T-helper 9 cell (primary cell): ENCODE measurements around the gene PCK2.

Experiments
- DNase-seq: peaks from one replicate; pipeline ENCODE4 v3.0.0-alpha.2; 2020

PCK2 gene

GRCh38 chr14:24121210-24121609, 27.1 kb downstream of the PCK2 start:
- no peak for DNase-seq

DNA sequence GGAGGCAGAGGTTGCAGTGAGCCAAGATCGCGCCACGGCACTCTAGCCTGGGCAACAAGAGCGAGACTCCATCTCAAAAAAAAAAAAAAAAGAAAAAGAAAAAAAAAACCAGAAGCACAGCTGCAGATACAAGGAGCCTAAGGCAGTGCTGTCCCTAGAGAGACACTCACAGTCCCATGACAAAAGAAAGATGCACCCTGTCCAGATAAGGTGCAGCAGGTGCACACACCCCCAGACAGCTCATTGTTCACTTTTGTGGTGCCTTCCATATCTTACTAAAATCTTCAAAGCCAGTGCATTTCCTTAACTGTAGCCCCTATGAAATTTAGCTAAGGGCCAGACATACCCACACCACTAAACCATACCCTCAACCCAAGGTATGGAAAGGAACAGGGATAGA, 28.3 kb downstream of the PCK2 start:
- no peak for DNase-seq

GRCh38 chr14:24122898-24123297, 28.8 kb downstream of the PCK2 start:
- no peak for DNase-seq

DNA sequence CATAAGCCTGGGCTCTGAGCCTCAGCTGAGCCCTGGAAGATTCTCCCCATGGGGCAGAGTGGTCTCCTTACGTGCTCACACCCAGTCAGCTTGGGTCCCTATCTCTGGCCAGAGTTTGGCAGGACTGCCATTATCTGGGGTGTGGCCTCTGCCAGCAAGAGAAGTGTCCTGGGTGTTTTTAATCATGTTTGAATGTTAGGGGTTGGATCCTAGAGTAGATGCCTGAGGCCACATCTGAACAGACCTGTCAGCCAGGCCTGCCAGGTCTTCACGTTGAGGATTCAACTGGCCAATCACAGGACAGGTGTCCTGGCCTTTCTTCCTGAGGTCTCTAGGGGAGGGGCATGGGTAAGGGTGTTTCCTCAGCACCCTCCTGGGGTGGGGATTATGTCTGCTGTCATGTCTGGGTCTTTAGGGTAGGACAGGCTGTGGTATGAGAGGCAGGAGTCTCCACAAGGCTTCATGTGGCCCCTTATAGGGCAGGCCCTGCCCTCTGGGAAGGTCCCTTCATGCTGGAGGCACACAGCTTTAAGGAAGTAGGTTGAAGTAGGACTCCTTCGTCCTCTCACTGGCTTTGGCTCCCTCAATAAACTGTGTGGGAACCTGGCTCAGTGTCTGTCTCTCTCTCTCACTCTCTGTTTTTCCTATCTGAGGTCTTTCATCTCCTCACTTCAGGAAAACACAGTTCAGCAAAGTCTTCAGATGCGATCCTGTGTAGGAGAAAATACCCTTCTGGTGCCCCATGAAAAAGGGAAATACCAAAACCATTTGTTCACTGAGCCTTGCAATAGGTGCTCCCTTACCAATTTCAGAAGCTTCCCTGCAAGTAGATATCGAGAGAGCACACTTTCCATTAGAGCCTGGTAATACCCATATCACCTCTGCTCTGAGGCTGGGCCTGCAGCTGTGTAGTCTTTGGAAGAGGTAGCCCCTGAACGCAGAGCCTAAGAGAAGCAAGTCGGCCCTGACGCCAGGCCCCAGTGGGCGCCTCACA, 29.6 kb downstream of the PCK2 start:
- no peak for DNase-seq

- DNase-seq: no peak
Observed at GRCh38 chr14:24126939-24127338, 32.8 kb downstream of the PCK2 start.

- DNase-seq: no peak
Observed at GRCh38 chr14:24127673-24128072, 33.6 kb downstream of the PCK2 start.

DNA sequence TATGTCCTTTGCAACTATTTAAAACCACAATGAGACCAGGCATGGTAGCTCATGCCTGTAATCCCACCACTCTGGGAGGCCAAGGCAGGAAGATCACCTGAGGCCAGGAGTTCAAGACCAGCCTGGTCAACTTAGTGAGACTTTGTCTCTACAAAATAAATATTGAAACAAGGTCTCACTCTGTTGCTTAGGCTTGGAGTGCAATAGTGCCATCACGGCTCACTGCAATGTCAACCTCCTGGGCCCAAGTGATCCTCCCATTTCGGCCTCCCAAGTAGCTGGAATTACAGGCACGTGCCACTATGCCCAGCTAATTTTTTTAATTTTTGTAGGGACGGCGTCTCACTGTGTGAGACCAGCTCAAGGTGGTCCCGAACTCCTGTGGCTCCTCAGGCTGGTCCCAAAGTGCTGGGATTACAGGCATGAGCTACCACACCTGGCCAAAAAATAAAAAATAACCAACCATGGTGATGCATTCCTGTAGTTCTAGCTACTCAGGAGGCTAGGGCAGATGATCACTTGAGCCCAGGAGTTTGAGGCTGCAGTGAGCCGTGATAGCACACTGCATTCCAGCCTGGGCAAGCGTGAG, 35.4 kb downstream of the PCK2 start:
- no peak for DNase-seq

GRCh38 chr14:24130380-24130716, 36.2 kb downstream of the PCK2 start, which contains the start of gene FITM1:
TSS of gene FITM1 (plus strand) at chr14:24130659. CDS start at chr14:24131564, 905 bp downstream.
- no peak for DNase-seq

DNA sequence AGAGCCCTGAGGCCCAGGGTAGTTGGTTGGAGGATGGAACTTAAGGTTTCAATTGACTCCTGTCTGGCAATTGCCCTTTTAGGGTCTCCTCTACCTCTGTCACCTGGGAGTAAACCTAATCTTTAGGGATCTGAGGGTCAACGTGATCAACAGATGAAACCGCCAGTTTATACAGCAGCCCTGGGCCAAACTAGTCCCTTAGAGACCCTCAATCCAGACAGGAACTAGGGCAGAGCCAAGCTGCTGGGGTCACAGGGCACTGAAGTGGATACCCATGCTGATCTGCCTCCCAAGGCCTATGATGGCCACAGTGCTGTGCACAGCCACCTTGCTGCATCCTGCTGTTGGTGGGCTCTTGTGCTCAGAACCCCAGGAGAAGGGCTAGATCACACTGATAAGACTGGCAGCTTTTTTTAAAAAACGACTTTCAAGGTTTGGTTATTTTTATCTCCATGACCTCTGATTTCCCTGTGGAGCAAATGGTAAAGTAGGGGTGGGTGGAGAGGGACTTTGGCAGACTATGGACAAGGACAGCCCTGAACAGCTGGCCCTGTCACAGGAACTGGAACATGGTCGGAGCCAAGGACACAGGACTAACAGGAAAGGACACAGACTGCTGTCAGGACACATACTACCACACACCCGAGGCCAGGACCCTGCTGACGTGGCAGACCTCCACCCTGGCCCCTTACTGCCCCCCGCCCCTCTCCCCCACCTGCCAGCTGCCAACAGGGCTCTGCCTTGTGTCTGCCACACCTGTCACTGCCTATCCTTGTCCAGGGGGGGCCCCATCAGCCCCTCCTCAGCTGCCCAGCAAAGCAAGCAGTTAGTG, 36.8 kb downstream of the PCK2 start:
- no peak for DNase-seq

DNA sequence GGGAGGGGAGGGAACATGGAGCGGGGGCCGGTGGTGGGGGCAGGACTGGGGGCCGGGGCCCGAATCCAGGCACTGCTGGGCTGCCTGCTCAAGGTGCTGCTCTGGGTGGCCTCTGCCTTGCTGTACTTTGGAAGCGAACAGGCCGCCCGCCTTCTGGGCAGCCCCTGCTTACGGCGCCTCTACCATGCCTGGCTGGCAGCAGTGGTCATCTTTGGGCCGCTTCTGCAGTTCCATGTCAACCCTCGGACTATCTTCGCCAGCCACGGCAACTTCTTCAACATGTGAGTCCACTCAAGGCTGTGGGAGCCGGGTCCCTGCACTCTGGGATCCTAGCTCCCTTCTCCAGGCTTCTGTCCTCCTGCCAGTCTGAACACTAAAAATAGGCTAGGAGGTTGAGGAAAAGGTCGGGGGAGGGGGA, 37.4 kb downstream of the PCK2 start:
- DNase-seq: no peak

DNA sequence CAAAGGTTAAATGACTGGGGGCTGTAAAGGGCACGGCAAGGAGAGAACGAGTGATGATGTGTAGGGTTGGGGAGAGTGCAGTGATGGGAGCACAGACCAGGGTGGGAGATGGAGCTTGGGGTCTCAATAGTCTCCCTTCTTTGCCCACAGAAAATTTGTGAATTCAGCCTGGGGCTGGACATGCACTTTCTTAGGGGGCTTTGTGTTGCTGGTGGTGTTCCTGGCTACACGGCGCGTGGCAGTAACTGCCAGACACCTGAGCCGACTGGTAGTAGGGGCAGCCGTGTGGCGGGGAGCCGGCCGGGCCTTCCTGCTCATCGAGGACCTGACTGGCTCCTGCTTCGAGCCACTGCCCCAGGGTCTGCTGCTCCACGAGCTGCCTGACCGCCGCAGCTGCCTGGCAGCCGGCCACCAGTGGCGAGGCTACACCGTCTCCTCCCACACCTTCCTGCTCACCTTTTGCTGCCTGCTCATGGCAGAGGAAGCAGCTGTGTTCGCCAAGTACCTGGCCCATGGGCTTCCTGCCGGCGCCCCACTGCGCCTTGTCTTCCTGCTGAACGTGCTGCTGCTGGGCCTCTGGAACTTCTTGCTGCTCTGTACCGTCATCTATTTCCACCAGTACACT, 38.1 kb downstream of the PCK2 start:
- no peak for DNase-seq

GRCh38 chr14:24132976-24133375, 38.9 kb downstream of the PCK2 start:
- no peak for DNase-seq

DNA sequence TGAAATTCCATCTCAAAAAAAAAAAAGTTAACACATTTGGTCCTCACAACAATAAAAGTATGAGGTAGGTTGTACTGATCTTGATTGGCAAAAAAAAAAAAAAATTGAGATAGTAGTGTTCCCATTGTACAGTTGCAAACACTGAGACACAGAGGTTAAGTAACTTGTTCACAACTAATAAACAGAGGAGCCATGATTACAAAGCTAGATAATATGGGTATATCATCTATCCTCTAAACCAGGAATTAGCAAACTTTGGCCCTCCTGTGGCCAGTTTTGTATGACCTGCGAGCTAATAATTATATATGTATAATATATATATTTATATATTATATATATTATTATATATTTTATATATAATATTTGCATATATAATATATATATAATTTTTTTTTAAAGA, 39.6 kb downstream of the PCK2 start:
- no peak for DNase-seq

DNA sequence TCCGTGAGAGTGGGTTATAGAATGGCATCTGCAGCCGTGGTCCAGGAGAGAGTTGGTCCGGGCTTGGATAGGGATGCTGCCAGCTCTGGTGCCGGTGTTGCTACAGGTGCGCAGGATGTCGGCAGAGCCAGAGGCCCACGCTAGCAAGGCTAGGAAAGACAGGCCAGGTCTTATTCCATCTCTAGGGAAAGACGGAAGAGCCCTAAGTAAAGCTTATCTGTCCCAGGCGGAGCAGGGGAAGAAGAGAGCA, 41.4 kb downstream of the PCK2 start:
- DNase-seq: no peak

DNA sequence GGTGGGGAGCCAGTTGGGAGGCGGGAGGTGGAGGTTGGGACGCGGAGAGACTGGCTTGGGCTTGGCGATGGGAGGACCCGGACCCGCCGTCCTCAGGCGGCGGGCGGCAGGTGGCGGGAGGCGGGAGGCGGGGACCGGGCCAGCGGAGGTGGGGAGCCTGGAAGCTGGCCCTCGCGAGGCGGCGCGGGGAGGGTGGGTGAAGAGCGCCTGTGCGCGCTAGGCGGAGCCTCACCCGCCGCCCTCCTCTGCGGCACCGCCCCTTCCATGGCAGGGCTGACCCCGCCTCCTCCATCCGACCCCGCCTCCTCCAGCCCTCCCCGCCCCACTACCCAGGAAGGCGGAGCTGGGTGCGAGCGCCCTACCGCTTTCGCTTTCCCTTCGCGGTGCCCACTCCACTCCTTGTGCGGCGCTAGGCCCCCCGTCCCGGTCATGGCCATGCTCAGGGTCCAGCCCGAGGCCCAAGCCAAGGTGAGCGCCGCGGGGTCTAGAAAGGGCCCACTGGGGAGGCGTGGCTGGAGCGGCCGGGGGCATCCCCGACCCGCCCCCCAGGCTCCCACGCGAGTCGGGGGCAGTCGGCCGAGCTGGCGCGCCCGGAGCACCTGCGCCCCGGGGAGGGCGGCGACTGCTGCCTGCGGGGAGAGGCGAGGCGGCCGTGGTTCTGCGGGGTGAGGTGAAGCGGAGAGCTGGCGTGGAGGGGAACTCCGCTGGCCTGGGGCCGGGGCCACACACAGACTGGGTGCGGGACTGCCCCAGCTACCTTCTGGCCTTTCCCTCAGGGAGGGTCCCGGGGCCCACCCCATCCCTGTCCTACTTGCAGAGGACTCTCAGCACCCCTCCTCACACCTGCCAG, 41.9 kb downstream of the PCK2 start, which contains the start of gene PSME1:
Gene PSME1, plus strand, starts transcription at position 361 of the 850 bp plus-strand sequence. Its CDS starts 69 bp downstream, at position 430.
- peak; percentile 94 for DNase-seq

DNA sequence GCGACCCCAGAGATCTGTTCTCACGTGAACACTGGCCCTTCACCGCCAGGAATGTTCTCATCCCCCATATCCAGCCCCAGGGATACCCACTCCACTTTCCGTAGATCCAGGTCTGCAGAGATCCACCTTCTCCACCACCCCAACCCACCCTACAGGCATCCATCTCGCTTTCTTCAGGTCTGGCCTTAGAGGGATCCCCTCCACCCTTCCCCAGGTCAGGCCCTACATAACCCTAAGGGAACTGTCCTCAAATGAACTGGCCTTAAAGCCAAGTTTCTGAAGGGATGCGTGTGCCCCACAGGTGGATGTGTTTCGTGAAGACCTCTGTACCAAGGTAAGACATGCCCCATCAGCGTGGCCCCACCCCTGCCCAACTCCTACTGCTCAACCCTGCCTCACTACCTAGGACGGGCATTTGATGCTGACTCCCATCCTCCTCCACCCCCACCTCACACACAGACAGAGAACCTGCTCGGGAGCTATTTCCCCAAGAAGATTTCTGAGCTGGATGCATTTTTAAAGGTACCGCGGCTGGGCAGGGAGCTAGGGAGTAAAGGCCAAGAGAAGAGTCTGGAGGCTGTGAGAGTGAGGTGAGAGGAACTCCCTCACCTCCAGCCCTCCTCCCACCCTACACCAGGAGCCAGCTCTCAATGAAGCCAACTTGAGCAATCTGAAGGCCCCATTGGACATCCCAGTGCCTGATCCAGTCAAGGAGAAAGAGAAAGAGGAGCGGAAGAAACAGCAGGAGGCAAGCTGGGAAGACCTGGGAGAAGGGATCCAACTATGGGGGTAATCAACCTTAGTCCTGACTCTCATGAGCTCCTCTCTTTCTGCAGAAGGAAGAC, 42.8 kb downstream of the PCK2 start:
- DNase-seq: no peak

DNA sequence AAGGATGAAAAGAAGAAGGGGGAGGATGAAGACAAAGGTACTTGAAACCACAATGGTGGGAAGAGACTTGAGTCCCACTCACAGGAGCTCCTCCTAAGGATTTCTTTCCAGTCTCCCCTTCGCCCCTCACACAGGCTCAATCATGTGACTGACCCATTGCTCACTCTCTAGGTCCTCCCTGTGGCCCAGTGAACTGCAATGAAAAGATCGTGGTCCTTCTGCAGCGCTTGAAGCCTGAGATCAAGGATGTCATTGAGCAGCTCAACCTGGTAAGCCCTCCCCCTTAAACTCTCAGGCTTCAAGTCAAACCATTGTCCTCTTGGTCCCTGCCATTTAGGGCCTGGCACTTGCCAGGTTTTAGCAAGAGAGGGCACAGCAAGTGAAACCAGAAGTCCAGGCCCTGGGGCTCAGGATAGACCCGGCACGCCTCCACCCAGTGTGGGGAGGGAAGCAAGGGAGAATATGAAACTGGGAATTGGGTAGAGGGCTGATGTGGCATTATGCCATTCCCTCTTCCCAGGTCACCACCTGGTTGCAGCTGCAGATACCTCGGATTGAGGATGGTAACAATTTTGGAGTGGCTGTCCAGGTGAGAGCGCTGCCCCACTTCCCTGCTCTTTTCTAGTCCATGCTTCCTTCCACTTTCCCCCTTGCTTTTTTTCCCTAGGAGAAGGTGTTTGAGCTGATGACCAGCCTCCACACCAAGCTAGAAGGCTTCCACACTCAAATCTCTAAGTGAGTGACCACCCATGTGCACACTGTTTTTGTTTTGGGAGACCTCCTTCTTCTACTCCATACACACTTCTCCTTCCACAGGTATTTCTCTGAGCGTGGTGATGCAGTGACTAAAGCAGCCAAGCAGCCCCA, 43.7 kb downstream of the PCK2 start:
- no peak for DNase-seq

- no peak for DNase-seq
Observed at GRCh38 chr14:24138396-24139271, 44.5 kb downstream of the PCK2 start.
